ENCODE measurements around the gene MYO16. TPM values are rescaled to one million over a fixed set of nuclear protein-coding genes. Genes with fewer than 3 reads are reported as not detected.

The MYO16 gene
- total RNA-seq, 6 experiments from 2014 or later: not detected

DNA sequence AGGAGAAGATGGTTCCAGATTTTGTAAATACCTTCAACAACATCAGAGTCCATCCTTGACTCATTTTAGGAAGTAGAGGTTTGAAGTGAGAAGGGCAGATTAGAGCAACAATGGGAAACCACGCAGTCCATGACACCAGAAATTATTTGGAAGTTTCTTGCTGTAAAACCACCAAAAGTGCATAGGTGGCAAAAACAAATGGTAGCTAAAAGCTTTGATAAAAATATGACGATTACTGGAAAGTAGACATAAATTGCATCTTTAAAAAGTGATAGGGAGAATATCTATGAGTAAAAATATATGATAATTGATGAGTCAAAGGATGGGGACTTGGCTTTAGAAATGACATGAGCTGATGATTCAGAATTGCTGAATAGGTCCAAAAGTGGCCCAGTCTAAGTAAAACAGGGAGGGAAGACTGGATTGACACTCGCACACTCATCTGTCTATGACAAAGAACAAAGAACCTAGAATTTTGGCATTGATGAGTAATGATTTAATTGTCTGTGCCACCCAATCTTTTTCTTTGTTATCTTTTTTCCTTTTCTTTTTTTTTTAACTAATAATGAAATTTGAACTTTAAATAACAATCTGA, 472.2 kb downstream of the MYO16 start:
- peaks cover 6% of the 10 kb centered on the region; the same call in 1 of the 2 replicates for H3K4me1 Mint-ChIP-seq (ENCODE audit: low read depth)
- no peaks in the 10 kb centered on the region for H3K9me3 Mint-ChIP-seq
- H3K36me3 Mint-ChIP-seq (ENCODE audit: low read depth): no peaks in the 10 kb centered on the region
- H3K27ac Mint-ChIP-seq: no peak overlapping the region
- H3K4me3 Mint-ChIP-seq: no peak overlapping the region
- DNase-seq: no peak
- H3K27me3 Mint-ChIP-seq (ENCODE audit: insufficient read depth): no peaks in the 10 kb centered on the region; the same call in none of the 2 replicates
- TF ChIP-seq, protein P1, sequence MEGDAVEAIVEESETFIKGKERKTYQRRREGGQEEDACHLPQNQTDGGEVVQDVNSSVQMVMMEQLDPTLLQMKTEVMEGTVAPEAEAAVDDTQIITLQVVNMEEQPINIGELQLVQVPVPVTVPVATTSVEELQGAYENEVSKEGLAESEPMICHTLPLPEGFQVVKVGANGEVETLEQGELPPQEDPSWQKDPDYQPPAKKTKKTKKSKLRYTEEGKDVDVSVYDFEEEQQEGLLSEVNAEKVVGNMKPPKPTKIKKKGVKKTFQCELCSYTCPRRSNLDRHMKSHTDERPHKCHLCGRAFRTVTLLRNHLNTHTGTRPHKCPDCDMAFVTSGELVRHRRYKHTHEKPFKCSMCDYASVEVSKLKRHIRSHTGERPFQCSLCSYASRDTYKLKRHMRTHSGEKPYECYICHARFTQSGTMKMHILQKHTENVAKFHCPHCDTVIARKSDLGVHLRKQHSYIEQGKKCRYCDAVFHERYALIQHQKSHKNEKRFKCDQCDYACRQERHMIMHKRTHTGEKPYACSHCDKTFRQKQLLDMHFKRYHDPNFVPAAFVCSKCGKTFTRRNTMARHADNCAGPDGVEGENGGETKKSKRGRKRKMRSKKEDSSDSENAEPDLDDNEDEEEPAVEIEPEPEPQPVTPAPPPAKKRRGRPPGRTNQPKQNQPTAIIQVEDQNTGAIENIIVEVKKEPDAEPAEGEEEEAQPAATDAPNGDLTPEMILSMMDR (IDR thresholded peaks at IDR 0.05): no peak

DNA sequence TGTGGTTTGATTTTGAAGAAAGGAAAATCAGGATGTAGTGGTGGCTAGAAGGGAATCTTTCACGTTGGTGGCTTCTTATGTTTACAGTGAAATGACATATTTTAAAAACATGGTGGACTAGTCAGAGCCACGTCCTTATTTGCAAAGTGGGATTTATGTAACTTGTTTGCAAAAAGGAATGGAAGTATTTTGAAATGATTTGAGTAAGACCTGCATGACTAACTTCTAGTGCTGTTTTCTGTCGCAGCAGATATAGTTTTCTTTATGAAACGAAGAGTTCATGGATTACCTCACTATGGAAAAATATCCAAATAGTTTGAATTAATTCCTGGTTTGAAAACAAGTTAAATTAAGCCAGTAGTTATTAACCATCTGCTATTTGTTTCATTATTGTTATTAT, 476.5 kb downstream of the MYO16 start:
- Mint-ChIP-seq H3K9me3 (no peaks in the 10 kb centered on the region), H3K27me3 (ENCODE audit: insufficient read depth) (peaks cover 2% of the 10 kb centered on the region), H3K27ac (no peak overlapping the region), H3K4me3 (no peak overlapping the region), H3K36me3 (ENCODE audit: low read depth) (no peaks in the 10 kb centered on the region), H3K4me1 (ENCODE audit: low read depth) (peaks cover 6% of the 10 kb centered on the region; the same call in 1 of the 2 replicates)
- TF ChIP-seq, protein P1 (IDR thresholded peaks at IDR 0.05): no peak
- DNase-seq: no peak

DNA sequence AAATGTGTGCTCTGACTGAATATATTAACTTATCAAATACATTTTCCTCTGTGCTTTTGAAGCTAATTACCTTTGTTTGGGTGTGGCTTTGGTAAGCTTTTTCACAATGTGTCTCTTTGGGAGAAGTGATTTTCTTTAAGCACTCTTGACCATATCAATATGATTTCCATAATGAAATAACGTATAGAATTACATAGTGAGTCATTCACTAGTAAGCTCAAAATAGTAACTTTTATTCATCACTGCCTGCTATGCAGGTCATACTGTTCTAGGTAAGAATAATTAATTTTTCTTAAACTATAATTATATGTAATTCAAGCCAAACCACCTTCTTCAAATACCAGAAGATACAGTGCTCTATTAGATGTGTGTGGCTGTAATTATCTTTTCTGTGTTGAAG, 480.7 kb downstream of the MYO16 start:
- no peaks in the 10 kb centered on the region for H3K36me3 Mint-ChIP-seq (ENCODE audit: low read depth)
- no peak overlapping the region for H3K27ac Mint-ChIP-seq
- no peak overlapping the region for H3K4me3 Mint-ChIP-seq
- no peaks in the 10 kb centered on the region for H3K9me3 Mint-ChIP-seq
- H3K27me3 Mint-ChIP-seq (ENCODE audit: insufficient read depth): peaks cover 4% of the 10 kb centered on the region; the same call in 1 of the 2 replicates
- no peaks in the 10 kb centered on the region for H3K4me1 Mint-ChIP-seq (ENCODE audit: low read depth)
- no peak for DNase-seq
- TF ChIP-seq, protein P1 (IDR thresholded peaks at IDR 0.05): no peak

DNA sequence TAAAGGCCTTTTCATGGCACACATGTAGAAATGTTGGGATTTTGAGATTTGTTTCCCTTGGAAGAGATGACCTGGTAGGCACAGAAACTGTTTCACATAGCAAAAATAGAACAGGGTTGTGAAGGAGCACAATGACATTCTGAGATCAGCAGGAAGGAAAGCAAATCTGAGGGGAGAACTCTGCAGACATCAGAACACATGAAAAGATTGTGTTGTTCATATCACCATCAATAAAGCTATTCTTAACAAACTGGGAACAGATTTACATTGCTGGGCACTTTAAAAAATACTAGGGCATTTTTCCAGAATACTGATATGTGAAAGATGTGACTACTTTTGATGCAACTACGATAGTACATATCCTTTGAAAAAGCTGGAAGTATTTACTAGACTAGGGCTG, 481.7 kb downstream of the MYO16 start:
- Mint-ChIP-seq H3K36me3 (ENCODE audit: low read depth) (no peaks in the 10 kb centered on the region), H3K27me3 (ENCODE audit: insufficient read depth) (peaks cover 4% of the 10 kb centered on the region; the same call in 1 of the 2 replicates), H3K4me3 (no peak overlapping the region), H3K27ac (no peak overlapping the region), H3K4me1 (ENCODE audit: low read depth) (no peaks in the 10 kb centered on the region), H3K9me3 (no peaks in the 10 kb centered on the region)
- DNase-seq: no peak
- TF ChIP-seq, protein P1 (IDR thresholded peaks at IDR 0.05): no peak

DNA sequence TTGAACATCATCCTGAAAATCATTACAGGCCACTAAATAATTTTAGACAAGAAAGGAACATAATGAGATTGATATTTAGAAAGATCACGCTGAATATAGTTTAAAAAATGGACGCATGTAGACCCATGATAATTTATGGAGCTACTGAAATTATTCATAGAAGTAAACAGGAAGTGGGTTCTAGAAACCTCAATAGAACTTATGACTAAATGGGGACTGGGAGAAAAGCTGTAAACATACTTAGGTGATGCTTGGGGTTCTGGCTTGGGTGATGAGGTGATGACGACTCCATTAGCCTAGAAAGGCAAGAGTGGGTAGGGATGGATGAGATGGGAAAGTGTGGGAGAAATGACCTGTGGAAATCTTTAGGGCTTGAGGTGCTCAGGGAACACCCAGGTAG, 484.0 kb downstream of the MYO16 start:
- peaks cover 4% of the 10 kb centered on the region; the same call in 1 of the 2 replicates for H3K27me3 Mint-ChIP-seq (ENCODE audit: insufficient read depth)
- no peak for DNase-seq
- H3K36me3 Mint-ChIP-seq (ENCODE audit: low read depth): no peaks in the 10 kb centered on the region
- H3K9me3 Mint-ChIP-seq: no peaks in the 10 kb centered on the region
- H3K4me3 Mint-ChIP-seq: no peak overlapping the region
- no peaks in the 10 kb centered on the region for H3K4me1 Mint-ChIP-seq (ENCODE audit: low read depth)
- H3K27ac Mint-ChIP-seq: no peak overlapping the region
- TF ChIP-seq, protein P1 (IDR thresholded peaks at IDR 0.05): no peak

All from HFFc6 (cell line).